HFFc6 (cell line): ENCODE results near the gene PPP1R16B. TPM values are rescaled to one million over a fixed set of nuclear protein-coding genes. Genes with fewer than 3 reads are reported as not detected.
A peak's percentile ranks its signal among the peaks of the same experiment; 100 is the strongest.
"Not testable (repeated sequence)": the region's sequence is repeated elsewhere in the genome, so short reads cannot be mapped to it uniquely, and the experiment has no call there.

Source experiments
- DNase-seq: peaks from one replicate; pipeline ENCODE4 v3.0.0-alpha.2; 2018
- H3K27ac Mint-ChIP-seq: 2 replicates; pipeline ENCODE4 v1.8.0; 2020; ENCODE audit warnings: mild to moderate bottlenecking, mixed read lengths
- H3K27me3 Mint-ChIP-seq: 2 replicates; pipeline ENCODE4 v1.8.0; 2021; ENCODE audit warnings: mild to moderate bottlenecking, moderate library complexity, mixed read lengths; ENCODE audit not compliant: insufficient read depth
- H3K36me3 Mint-ChIP-seq: 2 replicates; pipeline ENCODE4 v1.8.0; 2021; ENCODE audit warnings: low read depth, mixed read lengths
- H3K4me1 Mint-ChIP-seq: 2 replicates; pipeline ENCODE4 v1.8.0; 2020; ENCODE audit warnings: low read depth, mixed read lengths
- H3K4me3 Mint-ChIP-seq: 2 replicates; pipeline ENCODE4 v1.8.0; 2020; ENCODE audit warnings: mild to moderate bottlenecking, moderate library complexity, mixed read lengths
- H3K9me3 Mint-ChIP-seq: 2 replicates; pipeline ENCODE4 v1.8.0; 2020; ENCODE audit warnings: mild to moderate bottlenecking, mixed read lengths
- total RNA-seq, 6 experiments: library from RNA; stranded (reverse); fragmentation: NEBNext Ultra II Directional; extraction: Animal tissue kit (Norgen Biotek cat#: 25700); gene quantifications; 2 replicates in 1 of 6; 3 replicates in 5 of 6; pipeline ENCODE4 v1.2.3, GENCODE V29; 2021
- TF ChIP-seq, protein P1 (sequence below): fragments of 200-600 bp; sonication (generic); IDR thresholded peaks from 2 replicates; pipeline ENCODE4 v1.5.0; 2021; ENCODE audit warnings: antibody characterized with exemption, mild to moderate bottlenecking

Gene PPP1R16B
- total RNA-seq, 6 experiments from 2014 or later = not detected

- Mint-ChIP-seq H3K4me3 (no peak overlapping the region), H3K36me3 (peaks cover 17% of the 10 kb centered on the region), H3K9me3 (no peaks in the 10 kb centered on the region), H3K27me3 (no peaks in the 10 kb centered on the region), H3K4me1 (no peaks in the 10 kb centered on the region), H3K27ac (no peak overlapping the region)
- TF ChIP-seq, protein P1, sequence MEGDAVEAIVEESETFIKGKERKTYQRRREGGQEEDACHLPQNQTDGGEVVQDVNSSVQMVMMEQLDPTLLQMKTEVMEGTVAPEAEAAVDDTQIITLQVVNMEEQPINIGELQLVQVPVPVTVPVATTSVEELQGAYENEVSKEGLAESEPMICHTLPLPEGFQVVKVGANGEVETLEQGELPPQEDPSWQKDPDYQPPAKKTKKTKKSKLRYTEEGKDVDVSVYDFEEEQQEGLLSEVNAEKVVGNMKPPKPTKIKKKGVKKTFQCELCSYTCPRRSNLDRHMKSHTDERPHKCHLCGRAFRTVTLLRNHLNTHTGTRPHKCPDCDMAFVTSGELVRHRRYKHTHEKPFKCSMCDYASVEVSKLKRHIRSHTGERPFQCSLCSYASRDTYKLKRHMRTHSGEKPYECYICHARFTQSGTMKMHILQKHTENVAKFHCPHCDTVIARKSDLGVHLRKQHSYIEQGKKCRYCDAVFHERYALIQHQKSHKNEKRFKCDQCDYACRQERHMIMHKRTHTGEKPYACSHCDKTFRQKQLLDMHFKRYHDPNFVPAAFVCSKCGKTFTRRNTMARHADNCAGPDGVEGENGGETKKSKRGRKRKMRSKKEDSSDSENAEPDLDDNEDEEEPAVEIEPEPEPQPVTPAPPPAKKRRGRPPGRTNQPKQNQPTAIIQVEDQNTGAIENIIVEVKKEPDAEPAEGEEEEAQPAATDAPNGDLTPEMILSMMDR = no peak
- DNase-seq = no peak
Observed at GRCh38 chr20:38953630-38954340, 148.3 kb downstream of the PPP1R16B start.

DNA sequence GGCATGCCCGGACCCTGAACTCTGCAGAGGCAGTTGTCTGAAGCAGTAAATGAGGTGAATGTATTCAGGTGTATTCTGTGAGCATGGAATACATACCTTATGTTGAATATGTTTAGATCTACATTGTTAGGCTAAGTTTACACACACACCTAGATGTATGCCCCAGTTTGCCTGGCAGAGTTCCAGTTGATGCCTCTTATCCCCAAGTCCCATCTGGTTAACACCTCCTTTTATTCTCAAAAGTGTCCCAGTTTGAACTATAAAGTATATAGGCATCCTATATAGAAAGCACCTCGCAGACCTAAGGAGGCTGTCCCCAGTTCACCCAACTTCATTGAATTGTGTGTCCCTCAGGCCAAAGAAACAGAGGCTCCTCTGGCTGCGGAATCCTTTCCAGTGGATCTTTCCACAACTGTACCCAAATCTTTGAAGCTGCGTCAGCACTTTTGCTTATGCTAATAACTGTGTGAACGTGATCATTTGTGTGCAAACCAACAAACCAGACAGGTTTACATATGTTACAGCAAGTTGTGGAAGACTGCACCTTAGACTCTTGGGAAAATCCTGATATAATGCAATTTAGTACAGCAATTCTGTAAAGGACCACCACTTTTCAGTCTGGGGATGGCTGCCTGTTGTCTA is 151.9 kb downstream of the PPP1R16B start:
- no peak for DNase-seq
- Mint-ChIP-seq H3K9me3 (no peaks in the 10 kb centered on the region), H3K4me3 (no peak overlapping the region), H3K27me3 (no peaks in the 10 kb centered on the region), H3K4me1 (peaks cover 10% of the 10 kb centered on the region), H3K36me3 (peaks cover 9% of the 10 kb centered on the region), H3K27ac (no peak overlapping the region)
- TF ChIP-seq, protein P1 = no peak

DNA sequence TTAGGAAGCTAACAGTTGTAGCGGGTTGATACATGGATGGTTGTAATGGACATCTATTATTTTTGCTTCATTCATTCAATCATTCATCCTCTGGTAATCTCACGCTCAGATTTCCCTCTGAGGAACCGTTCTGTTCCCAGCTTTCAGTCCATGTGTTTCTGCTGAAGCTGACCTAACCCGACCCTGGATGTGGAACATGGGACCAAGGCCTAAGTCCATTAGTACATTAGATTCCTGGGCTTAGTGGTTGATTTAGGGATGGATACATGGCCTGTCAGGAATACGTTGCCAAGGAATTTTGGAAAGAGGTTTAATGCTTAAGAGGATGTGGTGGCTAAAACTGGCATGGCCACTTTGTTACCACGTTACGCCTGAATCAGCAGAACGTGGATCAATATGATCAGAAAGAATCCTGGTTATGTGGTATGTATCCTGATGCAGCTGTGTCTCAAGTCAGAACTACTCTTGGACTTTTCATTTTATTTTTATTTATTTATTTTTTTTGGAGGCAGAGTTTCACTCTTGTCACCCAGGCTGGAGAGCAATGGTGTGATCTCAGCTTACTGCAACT is 152.5 kb downstream of the PPP1R16B start:
- TF ChIP-seq, protein P1 = no peak
- Mint-ChIP-seq H3K4me1 (peaks cover 14% of the 10 kb centered on the region), H3K27me3 (no peaks in the 10 kb centered on the region; the same call in 1 of the 2 replicates), H3K27ac (no peak overlapping the region), H3K36me3 (peaks cover 7% of the 10 kb centered on the region), H3K9me3 (no peaks in the 10 kb centered on the region), H3K4me3 (no peak overlapping the region)
- no peak for DNase-seq

- not testable (repeated sequence) for H3K4me3 Mint-ChIP-seq, H3K27ac Mint-ChIP-seq, DNase-seq, H3K27me3 Mint-ChIP-seq, H3K36me3 Mint-ChIP-seq, H3K9me3 Mint-ChIP-seq
- H3K4me1 Mint-ChIP-seq = peaks cover 27% of the 10 kb centered on the region
Observed at GRCh38 chr20:38960187-38960687, 154.7 kb downstream of the PPP1R16B start.

GRCh38 chr20:38961530-38962043 is 156.1 kb downstream of the PPP1R16B start:
- TF ChIP-seq, protein P1 = no peak
- peaks cover 16% of the 10 kb centered on the region for H3K36me3 Mint-ChIP-seq
- H3K27me3 Mint-ChIP-seq = no peaks in the 10 kb centered on the region; the same call in 1 of the 2 replicates
- H3K4me3 Mint-ChIP-seq = peak overlapping the region; percentile 98
- no peaks in the 10 kb centered on the region for H3K9me3 Mint-ChIP-seq
- H3K4me1 Mint-ChIP-seq = peaks cover 32% of the 10 kb centered on the region
- no peak for DNase-seq
- peak overlapping the region; percentile 94 for H3K27ac Mint-ChIP-seq
